ENCODE results near the gene MCOLN2. TPM values are rescaled to one million over a fixed set of nuclear protein-coding genes. Genes with fewer than 3 reads are reported as not detected.

Gene MCOLN2
- total RNA-seq, 1 experiment from 2014 or later = 1.7 TPM

- no peak for DNase-seq (ENCODE audit: low spot score)
- no peak overlapping the region for H3K4me3 ChIP-seq (ENCODE audit: low read depth, low read length, poor library complexity, severe bottlenecking)
- no peaks in the 10 kb centered on the region for H3K4me1 ChIP-seq (ENCODE audit: insufficient read depth, low read length, poor library complexity, severe bottlenecking)
- H3K36me3 ChIP-seq (ENCODE audit: insufficient read depth, low read length, poor library complexity, severe bottlenecking) = no peaks in the 10 kb centered on the region
- CTCF ChIA-PET = no interaction called here
- no peak overlapping the region for H3K27ac ChIP-seq (ENCODE audit: low read depth, low read length, poor library complexity, severe bottlenecking)
- TF ChIP-seq, protein P1, sequence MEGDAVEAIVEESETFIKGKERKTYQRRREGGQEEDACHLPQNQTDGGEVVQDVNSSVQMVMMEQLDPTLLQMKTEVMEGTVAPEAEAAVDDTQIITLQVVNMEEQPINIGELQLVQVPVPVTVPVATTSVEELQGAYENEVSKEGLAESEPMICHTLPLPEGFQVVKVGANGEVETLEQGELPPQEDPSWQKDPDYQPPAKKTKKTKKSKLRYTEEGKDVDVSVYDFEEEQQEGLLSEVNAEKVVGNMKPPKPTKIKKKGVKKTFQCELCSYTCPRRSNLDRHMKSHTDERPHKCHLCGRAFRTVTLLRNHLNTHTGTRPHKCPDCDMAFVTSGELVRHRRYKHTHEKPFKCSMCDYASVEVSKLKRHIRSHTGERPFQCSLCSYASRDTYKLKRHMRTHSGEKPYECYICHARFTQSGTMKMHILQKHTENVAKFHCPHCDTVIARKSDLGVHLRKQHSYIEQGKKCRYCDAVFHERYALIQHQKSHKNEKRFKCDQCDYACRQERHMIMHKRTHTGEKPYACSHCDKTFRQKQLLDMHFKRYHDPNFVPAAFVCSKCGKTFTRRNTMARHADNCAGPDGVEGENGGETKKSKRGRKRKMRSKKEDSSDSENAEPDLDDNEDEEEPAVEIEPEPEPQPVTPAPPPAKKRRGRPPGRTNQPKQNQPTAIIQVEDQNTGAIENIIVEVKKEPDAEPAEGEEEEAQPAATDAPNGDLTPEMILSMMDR (conservative IDR thresholded peaks at IDR 0.05; ENCODE audit: low read depth, low read length) = no peak
- no peak for TF ChIP-seq EZH2 (IDR thresholded peaks at IDR 0.05; ENCODE audit: borderline replicate concordance, low read depth, low read length, poor library complexity, severe bottlenecking)
- POLR2A ChIA-PET (ENCODE audit: low non-redundant PET) = interaction anchor here (0.7 kb wide), 1 partner anchor 12 kb away, joined by 4 read pairs; no protein-coding TSS in a partner anchor
- no peaks in the 10 kb centered on the region for H3K9me3 ChIP-seq (ENCODE audit: low read depth, low read length, poor library complexity, severe bottlenecking)
- H3K27me3 ChIP-seq (replicated peaks; ENCODE audit: insufficient read depth, low read depth, low read length, poor library complexity) = peaks cover 3% of the 10 kb centered on the region
- intact Hi-C loops (cut with micrococcal nuclease; ENCODE audit: unreplicated experiment) = loop anchor here (10.0 kb wide), 3 partner anchors 308 to 998 kb away; no protein-coding TSS in a partner anchor
- no TSS peak for BruUV-seq (replicated peaks)
Observed at GRCh38 chr1:84933011-84933611, 63.8 kb downstream of the MCOLN2 start.

DNA sequence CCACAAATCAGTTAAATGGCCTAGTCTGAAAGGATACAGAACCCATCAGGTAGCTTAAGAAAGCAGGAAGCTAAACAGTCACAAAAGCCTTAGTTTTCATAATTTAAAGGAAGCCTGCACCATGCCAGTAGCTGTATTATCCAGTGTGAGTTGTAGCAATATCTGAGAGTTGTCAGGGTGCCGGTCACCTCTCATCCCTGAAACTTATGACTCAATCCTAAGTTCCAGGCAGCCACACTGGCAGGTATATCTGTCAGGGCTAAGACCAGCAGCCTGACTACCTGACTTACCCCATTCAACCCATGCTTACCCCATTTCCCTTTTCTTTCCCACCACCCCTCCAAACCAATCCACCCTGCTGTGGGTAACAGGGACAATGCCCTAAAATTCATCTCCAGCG lies 66.1 kb downstream of the MCOLN2 start:
- Histone ChIP-seq H3K4me3 (ENCODE audit: low read depth, low read length, poor library complexity, severe bottlenecking) (no peak overlapping the region), H3K9me3 (ENCODE audit: low read depth, low read length, poor library complexity, severe bottlenecking) (no peaks in the 10 kb centered on the region), H3K27me3 (replicated peaks; ENCODE audit: insufficient read depth, low read depth, low read length, poor library complexity) (peaks cover 3% of the 10 kb centered on the region), H3K27ac (ENCODE audit: low read depth, low read length, poor library complexity, severe bottlenecking) (no peak overlapping the region), H3K4me1 (ENCODE audit: insufficient read depth, low read length, poor library complexity, severe bottlenecking) (no peaks in the 10 kb centered on the region), H3K36me3 (ENCODE audit: insufficient read depth, low read length, poor library complexity, severe bottlenecking) (no peaks in the 10 kb centered on the region)
- ChIA-PET POLR2A (ENCODE audit: low non-redundant PET) (no interaction called here), CTCF (no interaction called here)
- no peak for TF ChIP-seq EZH2 (IDR thresholded peaks at IDR 0.05; ENCODE audit: borderline replicate concordance, low read depth, low read length, poor library complexity, severe bottlenecking)
- TF ChIP-seq, protein P1 (conservative IDR thresholded peaks at IDR 0.05; ENCODE audit: low read depth, low read length) = no peak
- intact Hi-C loops (cut with micrococcal nuclease; ENCODE audit: unreplicated experiment) = loop anchor here (10.0 kb wide), 3 partner anchors 306 to 996 kb away; no protein-coding TSS in a partner anchor
- no TSS peak for BruUV-seq (replicated peaks)
- no peak for DNase-seq (ENCODE audit: low spot score)

DNA sequence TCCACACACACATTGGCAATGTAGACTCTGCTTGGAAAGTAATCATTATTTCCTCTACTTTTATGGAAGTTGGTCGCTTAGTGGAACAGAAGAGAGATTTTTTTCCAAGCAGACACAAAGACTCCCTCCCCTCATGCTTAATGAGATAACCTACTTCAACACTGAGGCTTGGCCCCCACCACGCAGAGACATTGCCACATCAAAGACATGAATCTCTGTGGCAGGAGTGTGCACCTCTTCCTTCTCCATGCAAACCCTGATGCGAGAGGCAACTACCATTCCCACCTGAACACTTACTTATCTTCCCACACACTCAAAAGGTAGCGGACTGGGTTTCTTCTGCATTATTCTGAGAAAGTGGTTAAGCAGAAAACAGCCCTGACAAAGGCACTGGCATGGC lies 66.6 kb downstream of the MCOLN2 start:
- Histone ChIP-seq H3K36me3 (ENCODE audit: insufficient read depth, low read length, poor library complexity, severe bottlenecking) (no peaks in the 10 kb centered on the region), H3K9me3 (ENCODE audit: low read depth, low read length, poor library complexity, severe bottlenecking) (no peaks in the 10 kb centered on the region), H3K4me3 (ENCODE audit: low read depth, low read length, poor library complexity, severe bottlenecking) (no peak overlapping the region), H3K4me1 (ENCODE audit: insufficient read depth, low read length, poor library complexity, severe bottlenecking) (no peaks in the 10 kb centered on the region), H3K27me3 (replicated peaks; ENCODE audit: insufficient read depth, low read depth, low read length, poor library complexity) (peaks cover 3% of the 10 kb centered on the region), H3K27ac (ENCODE audit: low read depth, low read length, poor library complexity, severe bottlenecking) (no peak overlapping the region)
- no TSS peak for BruUV-seq (replicated peaks)
- no peak for DNase-seq (ENCODE audit: low spot score)
- TF ChIP-seq EZH2 (IDR thresholded peaks at IDR 0.05; ENCODE audit: borderline replicate concordance, low read depth, low read length, poor library complexity, severe bottlenecking) = no peak
- TF ChIP-seq, protein P1 (conservative IDR thresholded peaks at IDR 0.05; ENCODE audit: low read depth, low read length) = no peak
- intact Hi-C loops (cut with micrococcal nuclease; ENCODE audit: unreplicated experiment) = loop anchor here (10.0 kb wide), 3 partner anchors 306 to 996 kb away; no protein-coding TSS in a partner anchor
- ChIA-PET POLR2A (ENCODE audit: low non-redundant PET) (no interaction called here), CTCF (interaction anchor here (0.7 kb wide), 1 partner anchor 148 kb away, joined by 6 read pairs; no protein-coding TSS in a partner anchor)

Data from A673 (cell line).